NCI-H446 treated with DMSO at 0.1 percent for 48 hours (cell line): Measurements from ENCODE around the gene NOL9.

Experiments used
- DNase-seq: peaks from one replicate; lab custom pipeline; 2025; lab: John Stamatoyannopoulos, UW

NOL9 gene

GRCh38 chr1:6590046-6590445 is 35.7 kb upstream of the NOL9 start:
- no peak for DNase-seq

- no peak for DNase-seq
Observed at GRCh38 chr1:6588893-6589520, 34.7 kb upstream of the NOL9 start.

- no peak for DNase-seq
Observed at GRCh38 chr1:6588128-6588892, 34.0 kb upstream of the NOL9 start.

DNA sequence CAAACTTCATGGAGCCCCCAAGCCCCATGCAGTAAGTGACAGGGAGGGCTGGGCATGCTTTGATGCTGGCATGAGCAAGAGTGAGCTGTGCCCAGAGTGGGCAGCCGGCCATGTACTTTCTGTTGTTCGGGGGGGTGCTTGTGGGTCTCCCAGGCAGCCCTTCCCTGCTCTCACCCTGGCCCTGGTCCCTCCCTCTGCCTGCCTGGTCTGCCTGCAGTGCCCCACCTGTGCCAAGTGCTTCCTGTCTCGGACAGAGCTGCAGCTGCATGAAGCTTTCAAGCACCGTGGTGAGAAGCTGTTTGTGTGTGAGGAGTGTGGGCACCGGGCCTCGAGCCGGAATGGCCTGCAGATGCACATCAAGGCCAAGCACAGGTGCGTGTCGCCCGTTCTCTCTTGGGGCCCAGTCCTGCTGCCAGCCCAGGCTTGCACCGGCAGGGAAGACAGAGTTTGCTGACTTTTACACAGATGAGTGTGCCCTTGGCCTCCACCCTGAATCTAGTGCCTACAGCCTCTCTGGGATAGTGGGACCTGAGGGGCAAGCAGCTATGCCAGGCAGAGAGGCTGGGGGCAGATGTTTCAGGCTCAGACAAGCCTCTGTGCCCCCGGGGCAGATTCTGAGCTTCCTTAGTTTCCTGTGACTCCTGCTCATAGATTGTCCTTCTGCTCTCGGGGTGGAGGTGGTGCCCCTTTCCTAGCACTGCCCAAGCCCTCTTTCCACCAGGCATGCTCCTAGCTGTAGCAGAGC is 33.1 kb upstream of the NOL9 start:
- peak; percentile 30 for DNase-seq

- no peak for DNase-seq
Observed at GRCh38 chr1:6586404-6586816, 32.1 kb upstream of the NOL9 start.

GRCh38 chr1:6585841-6586240 is 31.5 kb upstream of the NOL9 start:
- DNase-seq, result no peak

DNA sequence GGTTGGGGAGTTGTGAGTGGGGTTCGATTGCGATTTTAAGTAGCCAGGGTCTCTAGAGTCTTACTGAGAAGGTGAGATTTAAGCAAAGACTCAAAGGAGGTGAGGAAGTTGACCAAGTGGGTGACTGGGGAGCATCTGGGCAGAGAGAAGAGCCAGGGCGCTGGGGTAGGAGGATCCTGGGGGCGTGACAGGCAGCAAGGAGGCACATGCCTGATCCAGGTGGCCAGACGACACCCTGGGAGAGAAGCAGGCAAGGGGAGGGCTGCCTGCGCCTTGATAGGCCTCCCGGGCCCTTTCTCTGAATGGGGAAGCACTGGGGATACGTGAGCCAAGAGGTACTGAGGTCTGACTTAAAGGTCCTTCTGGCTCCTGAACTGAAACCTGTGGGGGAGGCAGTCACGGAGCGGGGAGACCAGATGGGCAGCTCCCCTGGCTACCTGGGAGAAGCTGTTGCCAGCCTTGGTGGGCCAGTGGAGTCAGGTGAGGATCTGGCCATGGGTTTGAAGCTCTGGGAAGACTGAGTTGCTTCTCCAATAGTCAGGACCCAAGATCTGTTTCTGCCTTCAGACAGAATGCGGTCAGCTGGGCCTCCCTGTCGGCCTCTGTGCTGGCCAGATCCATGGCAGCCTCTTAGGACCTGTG is 30.9 kb upstream of the NOL9 start:
- no peak for DNase-seq

GRCh38 chr1:6584126-6585080 is 30.1 kb upstream of the NOL9 start:
- no peak for DNase-seq

- no peak for DNase-seq
Observed at GRCh38 chr1:6582370-6582769, 28.1 kb upstream of the NOL9 start.

DNA sequence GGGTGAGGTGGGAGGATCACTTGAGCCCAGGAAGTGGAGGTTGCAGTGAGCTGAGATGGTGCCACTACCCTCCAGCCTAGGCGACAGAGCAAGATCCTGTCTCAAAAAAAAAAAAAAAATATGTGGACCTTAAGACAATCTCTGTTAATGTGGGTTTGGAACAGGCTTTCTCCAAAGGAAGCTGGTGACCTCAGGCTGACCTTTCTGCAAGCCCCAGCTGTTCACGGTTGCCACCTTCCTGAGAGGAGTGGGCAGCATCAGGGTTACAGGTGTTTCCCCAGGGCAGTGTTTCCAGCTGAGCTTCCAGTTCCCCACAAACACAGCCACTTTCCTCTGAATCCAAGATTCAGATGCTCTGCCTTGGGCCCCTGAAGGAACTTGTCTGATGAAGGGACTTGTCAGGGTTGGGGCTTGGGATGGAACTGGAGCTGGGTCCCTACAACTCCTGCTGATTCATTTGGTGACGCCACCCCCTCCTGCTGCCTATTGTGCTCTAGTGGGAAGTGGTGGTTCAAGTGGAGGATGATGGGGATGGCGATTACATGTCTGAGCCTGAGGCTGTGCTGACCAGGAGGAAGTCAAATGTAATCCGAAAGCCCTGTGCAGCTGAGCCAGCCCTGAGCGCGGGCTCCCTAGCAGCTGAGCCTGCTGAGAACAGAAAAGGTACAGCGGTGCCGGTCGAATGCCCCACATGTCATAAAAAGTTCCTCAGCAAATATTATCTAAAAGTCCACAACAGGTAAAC is 27.4 kb upstream of the NOL9 start:
- DNase-seq, result no peak

DNA sequence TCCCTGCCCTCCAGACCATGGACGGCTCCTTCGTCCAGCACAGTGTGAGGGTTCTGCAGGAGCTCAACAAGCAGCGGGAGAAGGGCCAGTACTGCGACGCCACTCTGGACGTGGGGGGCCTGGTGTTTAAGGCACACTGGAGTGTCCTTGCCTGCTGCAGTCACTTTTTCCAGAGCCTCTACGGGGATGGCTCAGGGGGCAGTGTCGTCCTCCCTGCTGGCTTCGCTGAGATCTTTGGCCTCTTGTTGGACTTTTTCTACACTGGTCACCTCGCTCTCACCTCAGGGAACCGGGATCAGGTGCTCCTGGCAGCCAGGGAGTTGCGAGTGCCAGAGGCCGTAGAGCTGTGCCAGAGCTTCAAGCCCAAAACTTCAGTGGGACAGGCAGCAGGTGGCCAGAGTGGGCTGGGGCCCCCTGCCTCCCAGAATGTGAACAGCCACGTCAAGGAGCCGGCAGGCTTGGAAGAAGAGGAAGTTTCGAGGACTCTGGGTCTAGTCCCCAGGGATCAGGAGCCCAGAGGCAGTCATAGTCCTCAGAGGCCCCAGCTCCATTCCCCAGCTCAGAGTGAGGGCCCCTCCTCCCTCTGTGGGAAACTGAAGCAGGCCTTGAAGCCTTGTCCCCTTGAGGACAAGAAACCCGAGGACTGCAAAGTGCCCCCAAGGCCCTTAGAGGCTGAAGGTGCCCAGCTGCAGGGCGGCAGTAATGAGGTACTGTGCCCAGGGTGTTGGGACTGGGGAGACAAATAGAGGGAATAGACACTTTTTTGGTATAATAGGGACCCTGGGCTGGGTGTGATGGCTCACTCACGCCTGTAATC is 26.5 kb upstream of the NOL9 start:
- DNase-seq, result no peak

DNA sequence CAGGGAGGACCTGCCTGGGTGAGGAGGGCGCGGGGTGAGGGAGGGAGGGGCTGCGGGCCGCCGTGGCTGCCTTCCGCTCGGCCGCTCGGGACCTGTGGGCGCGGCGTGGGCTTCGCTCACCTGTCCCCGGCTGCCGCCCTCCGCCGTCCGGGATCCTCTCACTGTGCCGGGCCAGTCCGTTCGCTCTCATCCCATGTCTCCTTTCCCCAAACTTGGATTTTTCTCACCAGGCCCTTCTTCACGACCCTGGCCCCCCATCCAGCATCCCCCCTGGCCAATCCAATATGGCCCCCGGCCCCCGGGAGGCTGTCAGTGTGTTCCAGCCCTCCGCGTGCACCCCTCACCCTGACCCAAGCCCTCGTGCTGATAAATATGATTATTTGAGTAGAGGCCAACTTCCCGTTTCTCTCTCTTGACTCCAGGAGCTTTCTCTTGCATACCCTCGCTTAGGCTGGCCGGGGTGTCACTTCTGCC is 25.8 kb upstream of the NOL9 start:
- no peak for DNase-seq

- peak; percentile 95 for DNase-seq
Observed at GRCh38 chr1:6579374-6580118, 25.2 kb upstream of the NOL9 start, which contains the start of gene ZBTB48. Gene ZBTB48, plus strand, starts transcription at chr1:6579994. Its CDS starts 616 bp downstream, at chr1:6580610.

DNA sequence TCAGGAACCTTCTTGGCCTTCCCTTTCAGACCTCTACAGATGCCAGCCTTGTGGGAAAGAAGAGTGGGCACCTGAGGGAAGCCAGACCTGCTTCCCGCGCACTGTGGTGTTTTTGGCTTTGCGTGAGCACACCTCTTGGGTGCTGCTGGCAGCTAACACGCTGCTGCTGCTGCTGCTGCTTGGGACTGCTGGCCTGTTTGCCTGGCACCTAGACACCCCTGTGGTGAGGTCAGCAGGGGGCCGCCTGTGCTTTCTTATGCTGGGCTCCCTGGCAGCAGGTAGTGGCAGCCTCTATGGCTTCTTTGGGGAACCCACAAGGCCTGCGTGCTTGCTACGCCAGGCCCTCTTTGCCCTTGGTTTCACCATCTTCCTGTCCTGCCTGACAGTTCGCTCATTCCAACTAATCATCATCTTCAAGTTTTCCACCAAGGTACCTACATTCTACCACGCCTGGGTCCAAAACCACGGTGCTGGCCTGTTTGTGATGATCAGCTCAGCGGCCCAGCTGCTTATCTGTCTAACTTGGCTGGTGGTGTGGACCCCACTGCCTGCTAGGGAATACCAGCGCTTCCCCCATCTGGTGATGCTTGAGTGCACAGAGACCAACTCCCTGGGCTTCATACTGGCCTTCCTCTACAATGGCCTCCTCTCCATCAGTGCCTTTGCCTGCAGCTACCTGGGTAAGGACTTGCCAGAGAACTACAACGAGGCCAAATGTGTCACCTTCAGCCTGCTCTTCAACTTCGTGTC is 24.5 kb upstream of the NOL9 start:
- DNase-seq, result no peak

DNA sequence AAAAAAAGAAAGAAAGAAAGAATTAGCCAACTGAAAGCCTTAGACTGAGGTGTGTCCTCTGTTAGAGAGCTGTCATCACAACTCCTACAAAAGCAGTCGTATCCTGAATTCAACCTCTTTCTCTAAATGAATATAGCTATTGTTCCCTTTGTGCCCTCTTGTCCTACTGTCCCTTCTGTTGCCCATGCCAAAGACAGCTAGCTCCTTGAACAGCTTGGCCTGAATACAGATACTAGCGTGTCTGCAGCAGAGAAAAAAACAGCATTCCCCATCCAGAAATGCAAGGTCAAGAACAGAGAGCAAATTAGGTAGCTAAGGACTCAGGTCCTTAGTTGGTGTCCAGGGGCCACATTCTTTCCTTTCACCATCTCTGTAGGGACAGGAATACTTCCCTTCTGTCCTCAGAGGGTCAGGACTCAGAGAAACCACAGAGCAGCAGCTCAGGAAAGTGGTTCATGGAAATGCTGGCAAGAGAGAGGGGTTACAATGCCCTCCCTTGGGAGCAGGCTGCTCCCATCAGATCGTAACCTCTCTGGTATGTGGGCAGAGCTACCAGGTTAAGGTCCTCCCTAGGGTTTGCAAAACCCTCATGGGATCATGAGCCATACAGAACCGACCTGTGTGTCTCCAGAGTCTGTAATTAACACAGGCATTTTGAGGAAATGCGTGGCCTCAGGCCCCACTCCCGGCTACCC is 23.7 kb upstream of the NOL9 start:
- DNase-seq, result no peak

DNA sequence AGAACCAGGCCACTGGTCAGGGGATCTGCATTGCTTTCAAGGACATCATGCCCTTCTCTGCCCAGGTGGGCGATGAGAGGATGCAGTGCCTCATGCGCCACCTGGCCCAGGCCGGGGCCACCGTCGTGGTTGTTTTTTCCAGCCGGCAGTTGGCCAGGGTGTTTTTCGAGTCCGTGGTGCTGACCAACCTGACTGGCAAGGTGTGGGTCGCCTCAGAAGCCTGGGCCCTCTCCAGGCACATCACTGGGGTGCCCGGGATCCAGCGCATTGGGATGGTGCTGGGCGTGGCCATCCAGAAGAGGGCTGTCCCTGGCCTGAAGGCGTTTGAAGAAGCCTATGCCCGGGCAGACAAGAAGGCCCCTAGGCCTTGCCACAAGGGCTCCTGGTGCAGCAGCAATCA is 20.5 kb upstream of the NOL9 start:
- no peak for DNase-seq

DNA sequence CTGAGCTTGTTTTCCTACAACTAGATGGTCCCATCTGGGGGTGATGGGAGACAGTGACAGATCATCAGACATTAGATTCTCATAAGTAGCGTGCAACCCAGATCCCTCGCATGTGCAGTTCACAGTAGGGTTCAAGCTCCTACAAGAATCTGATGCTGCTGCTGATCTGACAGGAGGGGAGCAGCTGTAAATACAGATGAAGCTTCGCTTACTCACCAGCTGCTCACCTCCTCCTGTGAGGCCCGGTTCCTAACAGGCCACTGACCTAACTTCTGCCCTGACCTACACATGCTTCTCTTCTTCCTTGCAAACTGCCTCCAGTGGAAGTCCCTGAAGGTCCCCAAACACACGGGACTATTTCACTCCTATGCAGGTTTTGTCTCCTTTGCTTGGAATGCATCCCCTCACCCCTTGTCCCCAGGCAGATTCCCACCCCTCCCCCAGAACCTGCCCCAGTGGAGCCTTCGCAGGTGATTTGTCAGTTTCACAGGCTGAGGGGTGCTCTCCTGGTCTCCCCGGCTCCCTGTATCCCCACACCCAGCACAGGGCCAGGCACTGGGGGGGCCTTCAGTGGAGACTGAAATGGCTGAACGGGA is 19.8 kb upstream of the NOL9 start:
- no peak for DNase-seq
